GM18526 (cell line): Measurements from ENCODE around the gene PAN2.

Experiments
- POLR2A ChIP-seq: IDR thresholded peaks from 3 replicates; pipeline ENCODE4 v1.6.1; 2011; ENCODE audit not compliant: insufficient read length; ENCODE audit errors: extremely low read depth

Gene PAN2, protein sequence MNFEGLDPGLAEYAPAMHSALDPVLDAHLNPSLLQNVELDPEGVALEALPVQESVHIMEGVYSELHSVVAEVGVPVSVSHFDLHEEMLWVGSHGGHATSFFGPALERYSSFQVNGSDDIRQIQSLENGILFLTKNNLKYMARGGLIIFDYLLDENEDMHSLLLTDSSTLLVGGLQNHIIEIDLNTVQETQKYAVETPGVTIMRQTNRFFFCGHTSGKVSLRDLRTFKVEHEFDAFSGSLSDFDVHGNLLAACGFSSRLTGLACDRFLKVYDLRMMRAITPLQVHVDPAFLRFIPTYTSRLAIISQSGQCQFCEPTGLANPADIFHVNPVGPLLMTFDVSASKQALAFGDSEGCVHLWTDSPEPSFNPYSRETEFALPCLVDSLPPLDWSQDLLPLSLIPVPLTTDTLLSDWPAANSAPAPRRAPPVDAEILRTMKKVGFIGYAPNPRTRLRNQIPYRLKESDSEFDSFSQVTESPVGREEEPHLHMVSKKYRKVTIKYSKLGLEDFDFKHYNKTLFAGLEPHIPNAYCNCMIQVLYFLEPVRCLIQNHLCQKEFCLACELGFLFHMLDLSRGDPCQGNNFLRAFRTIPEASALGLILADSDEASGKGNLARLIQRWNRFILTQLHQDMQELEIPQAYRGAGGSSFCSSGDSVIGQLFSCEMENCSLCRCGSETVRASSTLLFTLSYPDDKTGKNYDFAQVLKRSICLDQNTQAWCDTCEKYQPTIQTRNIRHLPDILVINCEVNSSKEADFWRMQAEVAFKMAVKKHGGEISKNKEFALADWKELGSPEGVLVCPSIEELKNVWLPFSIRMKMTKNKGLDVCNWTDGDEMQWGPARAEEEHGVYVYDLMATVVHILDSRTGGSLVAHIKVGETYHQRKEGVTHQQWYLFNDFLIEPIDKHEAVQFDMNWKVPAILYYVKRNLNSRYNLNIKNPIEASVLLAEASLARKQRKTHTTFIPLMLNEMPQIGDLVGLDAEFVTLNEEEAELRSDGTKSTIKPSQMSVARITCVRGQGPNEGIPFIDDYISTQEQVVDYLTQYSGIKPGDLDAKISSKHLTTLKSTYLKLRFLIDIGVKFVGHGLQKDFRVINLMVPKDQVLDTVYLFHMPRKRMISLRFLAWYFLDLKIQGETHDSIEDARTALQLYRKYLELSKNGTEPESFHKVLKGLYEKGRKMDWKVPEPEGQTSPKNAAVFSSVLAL

DNA sequence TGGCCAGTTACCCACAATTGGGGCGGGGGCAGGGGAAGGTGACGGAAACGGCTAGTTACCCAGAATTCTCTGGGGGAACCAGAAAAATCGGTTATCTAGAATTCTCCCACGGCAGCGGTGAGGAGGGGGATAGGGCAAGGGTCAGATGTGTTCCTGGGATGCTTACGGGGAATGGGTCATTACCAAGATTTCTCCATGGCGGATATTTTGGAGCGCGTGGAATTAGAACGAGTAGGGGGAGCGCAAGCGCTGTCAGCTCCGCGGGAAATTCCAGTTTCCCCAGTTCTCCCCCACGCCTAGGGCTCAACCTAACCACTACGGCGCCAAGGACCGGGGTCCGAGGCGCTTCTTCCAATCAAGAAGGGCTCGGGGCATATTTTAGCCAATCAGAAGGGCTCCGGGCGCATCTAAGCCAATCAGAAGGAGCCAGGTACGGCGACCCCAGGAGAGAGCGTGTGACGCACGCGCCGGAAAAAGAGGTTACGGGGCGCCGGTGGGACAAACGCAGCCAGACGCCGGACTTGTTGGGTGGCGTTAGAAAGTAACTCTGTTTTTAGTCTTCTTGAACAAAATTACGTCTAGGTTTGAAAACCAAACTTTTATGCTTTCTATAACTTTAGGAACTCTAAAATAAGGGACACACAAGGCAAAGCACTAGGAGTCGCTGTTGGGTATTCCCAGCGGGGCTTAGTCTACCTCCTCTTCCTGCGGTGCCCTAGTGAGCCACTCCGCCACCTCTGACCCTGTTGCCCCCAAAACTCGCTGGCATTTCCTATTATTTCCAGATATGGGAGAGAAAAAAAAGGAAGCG is at the start of gene PAN2:
Gene PAN2, minus strand, starts transcription at position 322 of the 811 bp plus-strand sequence. CDS start 906 bp downstream, outside the sequence.
- peak; percentile 88 for TF ChIP-seq POLR2A

DNA sequence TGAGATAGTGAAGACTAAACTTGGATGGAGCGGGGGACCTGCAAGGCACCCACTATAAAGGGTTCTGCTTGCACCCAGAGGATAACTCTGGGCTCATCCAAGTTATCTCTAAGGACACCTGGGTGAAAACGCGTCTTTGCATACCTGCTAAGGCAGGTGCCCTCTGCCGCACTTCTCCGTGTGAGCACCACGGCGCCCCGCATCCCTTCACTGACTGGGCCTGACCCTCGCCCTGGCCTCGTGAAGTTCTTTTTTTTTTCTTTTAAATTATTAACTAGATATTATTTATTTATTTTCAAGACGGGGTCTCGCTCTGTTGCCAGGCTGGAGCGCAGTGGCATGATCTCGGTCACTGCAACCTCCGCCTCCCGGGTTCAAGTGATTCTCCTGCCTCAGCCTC is 48.8 kb upstream of the PAN2 start:
- no peak for TF ChIP-seq POLR2A

DNA sequence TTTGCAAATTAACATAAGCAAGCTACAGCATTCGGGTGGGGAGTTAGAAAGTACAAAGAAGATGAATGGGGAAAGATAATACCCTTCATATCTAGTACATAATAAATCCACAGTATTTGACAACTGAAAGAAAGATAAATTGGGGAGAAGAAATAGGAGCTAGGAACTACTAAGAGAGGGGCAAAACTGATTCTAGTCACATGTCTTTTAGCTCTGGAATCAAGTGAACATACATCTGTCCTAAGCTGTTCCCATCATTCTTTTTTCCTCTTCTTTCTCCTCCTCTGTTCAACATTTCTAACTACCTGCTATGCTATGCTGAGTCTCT is 44.2 kb upstream of the PAN2 start:
- TF ChIP-seq POLR2A, result no peak

DNA sequence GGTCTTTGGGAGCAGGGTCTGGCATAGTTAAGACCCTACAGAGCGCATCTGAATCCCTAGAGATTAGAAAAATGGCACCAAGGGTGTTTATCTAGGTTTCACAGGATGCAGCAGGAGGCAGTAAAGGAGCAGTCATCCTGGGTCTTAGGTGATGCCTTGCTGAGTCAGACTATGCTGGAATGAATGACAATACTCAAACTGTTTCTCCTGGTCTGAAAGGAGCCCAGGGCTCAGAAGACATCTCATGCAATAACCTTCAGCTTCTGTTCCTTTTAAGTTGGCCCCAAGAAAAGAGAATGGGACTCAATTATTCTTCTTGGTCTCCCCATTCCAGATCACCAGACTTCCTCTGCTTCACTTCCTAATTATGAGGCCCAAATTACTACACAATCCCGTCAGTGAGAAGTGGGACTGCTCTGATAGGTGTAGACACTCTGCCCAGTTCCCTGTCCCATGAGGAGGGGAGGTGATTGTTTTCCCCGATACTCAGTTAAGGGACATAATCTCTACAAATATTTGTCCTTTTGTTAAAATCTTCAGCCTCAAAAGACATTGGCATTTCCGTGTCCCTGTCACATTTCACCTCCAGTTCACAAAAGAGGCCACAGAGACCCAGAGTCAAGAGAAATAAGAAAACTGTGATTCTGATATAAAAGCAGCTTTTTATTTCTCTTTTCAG is 43.6 kb upstream of the PAN2 start:
- no peak for TF ChIP-seq POLR2A

DNA sequence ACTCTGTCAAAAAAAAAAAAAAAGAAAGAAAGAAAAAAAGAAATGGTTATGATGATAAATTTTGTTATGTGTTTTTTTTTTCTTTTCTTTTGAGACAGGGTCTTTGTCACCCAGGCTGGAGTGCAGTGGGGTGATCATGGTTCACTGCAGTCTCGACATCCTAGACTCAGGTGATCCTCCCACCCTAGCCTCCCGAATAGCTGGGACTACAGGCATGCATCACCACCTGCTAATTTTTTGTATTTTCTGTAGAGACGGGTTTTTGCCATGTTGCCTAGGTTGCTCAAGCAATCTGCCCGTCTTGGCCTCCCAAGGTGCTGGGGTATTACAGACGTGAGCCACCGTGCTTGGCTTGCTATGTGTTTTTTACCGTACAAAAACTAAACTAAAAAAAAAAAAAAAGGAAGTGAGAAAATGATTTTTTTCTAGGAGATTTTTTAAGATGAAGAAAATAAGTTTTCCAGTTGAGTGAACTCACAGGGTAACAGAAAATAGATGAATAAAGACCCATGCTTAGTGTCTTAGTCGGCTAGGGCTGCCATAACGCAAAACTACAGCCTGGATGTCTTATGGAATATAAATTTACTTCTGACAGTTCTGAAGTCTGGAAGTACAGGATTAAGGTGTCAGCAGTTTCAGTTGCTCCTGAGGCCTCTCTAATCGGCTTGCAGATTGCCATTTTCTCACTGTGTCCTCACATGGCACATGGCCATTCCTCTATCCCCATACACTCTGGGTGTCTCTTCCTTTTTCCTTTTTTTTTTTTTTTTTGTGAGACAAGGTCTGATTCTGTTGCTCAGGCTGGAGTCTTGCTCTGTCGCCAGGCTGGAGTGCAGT is 42.0 kb upstream of the PAN2 start:
- TF ChIP-seq POLR2A, result no peak

DNA sequence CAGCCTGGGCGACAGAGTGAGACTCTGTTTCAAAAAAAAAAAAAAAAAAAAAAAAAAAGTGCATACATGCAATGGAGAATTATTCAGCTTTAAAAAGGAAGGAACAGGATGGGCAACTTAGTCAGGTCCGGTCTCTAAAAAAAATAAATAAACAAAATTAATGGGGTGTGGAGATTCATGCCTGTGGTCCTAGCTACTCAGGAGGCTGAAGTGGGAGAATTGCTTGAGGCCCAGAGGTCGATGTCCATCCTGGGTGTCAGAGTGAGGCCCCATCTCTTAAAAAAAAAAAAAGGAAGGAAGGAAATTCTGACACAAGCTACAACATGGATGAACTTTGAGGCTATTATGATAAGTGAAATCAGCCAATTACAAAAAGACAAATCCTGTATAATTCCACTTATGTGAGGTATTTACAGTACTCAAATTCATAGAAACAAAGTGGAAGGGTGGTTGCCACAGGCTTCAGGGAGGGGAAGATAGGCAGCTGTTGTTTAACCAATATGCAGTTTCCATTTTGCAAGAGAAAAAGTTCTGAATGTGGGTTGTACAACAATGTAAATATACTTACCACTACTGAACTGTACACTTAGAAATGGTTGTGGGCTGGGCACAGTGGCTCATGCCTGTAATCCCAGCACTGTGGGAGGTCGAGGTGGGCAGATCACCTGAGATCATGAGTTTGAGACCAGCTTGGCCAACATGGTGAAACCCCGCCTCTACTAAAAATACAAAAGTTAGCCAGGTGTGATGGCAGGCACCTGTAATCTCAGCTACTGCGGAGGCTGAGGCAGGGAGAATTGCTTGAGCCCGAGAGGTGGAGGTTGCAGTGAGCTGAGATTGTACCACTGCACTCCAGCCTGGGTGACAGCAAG is 41.2 kb upstream of the PAN2 start:
- TF ChIP-seq POLR2A, result no peak

DNA sequence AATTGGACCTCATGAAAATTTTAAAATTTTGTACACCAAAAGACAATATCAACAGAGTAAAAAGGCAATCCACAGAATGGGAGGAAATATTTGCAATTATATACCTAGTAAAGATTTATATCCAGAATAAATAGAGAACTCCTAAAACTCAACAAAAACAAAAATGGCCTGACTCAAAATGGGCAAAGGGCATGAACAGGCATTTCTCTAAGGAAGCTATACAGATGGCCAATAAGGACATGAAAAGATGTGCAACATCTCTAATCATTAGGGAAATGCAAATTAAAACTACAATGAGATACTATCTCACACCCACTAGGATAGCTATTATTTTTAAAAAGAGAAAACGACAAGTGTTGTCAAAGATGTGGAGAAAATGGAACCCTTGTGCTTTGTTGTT is 39.7 kb upstream of the PAN2 start:
- TF ChIP-seq POLR2A, result no peak

DNA sequence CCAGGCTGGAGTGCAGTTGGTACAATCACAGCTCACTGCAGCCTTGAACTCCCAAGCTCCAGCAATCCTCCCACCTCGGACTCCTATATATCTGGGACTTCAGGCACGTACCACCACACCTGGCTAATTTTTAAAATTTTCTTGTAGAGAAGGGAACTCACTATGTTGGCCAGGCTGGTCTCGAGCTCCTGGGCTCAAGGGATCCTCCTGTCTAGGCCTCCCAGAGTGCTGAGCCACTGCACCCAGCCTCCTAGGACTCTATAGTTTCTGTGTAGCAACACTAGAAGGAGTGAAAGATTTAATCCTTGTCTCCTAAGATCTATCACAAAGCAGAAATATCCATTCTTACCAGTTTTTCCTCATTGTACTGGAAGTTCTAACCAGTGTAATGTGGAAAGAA is 33.1 kb upstream of the PAN2 start:
- TF ChIP-seq POLR2A, result no peak

DNA sequence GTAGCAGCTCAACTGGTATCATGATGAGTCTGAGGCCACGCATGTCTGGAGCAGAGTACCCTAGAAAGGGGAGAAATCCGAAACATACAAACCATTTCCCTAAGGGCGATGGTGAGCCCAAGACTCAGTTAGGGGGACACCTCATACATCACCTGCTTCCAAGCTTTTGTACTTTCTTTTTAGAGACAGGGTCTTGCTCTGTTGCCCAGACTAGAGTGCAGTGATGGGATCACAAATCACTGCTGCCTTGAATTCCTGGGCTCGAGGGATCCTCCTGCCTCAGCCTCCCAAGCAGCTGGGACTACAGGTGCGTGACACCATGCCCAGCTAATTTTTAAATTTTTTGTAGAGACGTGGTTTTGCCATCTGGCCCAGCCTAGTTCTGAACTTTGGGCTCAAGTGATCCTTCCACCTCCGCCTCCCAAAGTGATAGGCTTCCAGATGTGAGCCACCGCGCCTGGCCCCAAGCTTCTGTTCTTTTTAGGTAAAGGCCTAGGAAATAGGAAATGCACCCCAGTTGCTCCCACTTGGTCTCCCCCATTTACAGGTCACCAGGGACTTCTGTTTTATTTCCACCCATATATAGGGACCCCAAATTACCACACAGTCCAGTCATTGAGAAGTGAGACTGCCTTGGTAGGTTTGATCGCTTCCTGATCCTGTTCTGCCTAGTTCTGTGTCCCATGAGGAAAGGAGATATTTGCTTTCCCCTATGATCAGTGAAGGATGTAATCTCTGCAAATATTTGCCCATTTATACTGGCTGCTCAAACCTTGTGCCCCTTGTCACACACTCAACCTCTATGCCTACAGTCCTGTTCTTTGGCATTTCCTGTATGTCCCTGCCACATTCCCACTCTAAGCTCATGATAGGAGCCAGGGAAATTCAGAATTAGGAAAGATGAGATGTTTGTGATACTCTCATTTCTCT is 28.6 kb upstream of the PAN2 start, which contains the start of gene APOF:
Gene APOF, minus strand, starts transcription at position 728 of the 930 bp plus-strand sequence. Its CDS starts 112 bp downstream, at position 616.
- TF ChIP-seq POLR2A, result no peak

DNA sequence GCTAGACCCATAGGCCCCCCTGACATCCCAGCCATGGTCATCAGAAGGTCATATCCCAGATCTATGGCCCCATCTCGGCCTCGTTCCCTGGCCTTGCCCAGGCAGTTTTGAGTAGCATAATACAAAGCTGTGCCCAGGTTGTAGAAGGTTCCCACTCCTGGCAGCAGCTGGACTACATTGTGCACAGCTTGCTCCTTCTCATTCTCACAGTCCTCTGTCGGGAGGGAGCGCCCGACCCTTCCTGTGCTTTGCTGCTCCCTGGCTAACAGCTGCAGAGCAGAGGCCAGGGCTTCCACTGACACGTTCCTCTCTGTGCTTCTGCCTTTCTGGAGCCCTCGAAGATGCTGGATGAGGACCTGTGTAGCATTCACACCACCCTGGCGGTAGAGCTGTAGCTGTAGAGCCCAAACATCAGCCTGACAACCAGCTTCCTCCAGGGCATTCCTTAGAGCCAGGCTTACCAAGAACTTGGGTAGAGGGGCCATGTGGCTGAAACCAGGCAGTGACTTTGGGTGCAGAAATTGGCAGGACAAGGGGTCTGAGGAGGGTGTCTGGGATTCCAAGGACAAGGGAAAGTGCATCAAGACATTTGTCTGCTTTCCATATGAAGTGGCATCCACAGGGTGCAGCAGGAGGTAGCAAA is 27.8 kb upstream of the PAN2 start:
- TF ChIP-seq POLR2A, result no peak
